ENCODE data around the gene SHCBP1L. TPM values are rescaled to one million over a fixed set of nuclear protein-coding genes. Genes with fewer than 3 reads are reported as not detected.

SHCBP1L gene
- total and polyA plus RNA-seq, 2 donors (not counting 1 experiment from before 2014, with no cell fraction given) = not detected

DNA sequence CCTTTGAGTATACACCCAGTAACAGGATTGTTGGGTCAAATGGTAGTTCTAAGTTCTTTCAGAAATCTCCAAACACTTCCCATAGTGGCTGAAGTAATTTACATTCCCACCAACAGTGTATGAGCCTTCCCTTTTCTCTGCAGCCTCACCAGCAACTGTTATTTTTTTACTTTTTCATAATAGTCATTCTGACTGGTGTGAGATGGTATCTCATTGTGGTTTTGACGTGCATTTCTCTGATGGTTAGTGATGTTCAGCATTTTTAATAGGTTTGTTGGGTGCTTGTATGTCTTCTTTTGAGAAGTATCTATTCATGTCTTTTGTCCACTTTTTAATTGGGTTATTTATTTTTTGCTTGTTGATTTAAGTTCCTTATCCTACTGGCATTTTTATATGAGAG is 43.9 kb upstream of the SHCBP1L start:
- H3K4me1 Mint-ChIP-seq = no peaks in the 10 kb centered on the region
- Histone ChIP-seq H3K4me1 (ENCODE audit: control insufficient read depth in 2 of 2, insufficient read depth in 2 of 2, low read length in 2 of 2) (no peaks in the 10 kb centered on the region), H2AFZ (ENCODE audit: insufficient read depth, low read depth, low read length, poor library complexity, severe bottlenecking) (no peak overlapping the region), H3K4me3 (ENCODE audit: control extremely low read depth in 1 of 5, extremely low read depth in 1 of 5, insufficient read depth in 1 of 5, low read depth in 2 of 5, low read length in 4 of 5) (no peak overlapping the region), H3K9me3 (ENCODE audit: control extremely low read depth in 1 of 3, control insufficient read depth in 2 of 3, insufficient read depth in 1 of 3, low read length in 2 of 3) (no peaks in the 10 kb centered on the region), H3K4me2 (replicated peaks; ENCODE audit: low read depth, low read length, poor library complexity, severe bottlenecking) (no peak overlapping the region), H4K20me1 (ENCODE audit: control insufficient read depth, insufficient read depth, low read length, poor library complexity, severe bottlenecking) (no peaks in the 10 kb centered on the region), H3K79me2 (ENCODE audit: control insufficient read depth, insufficient read depth, low read length) (no peaks in the 10 kb centered on the region), H3K9ac (ENCODE audit: low read length) (no peak overlapping the region), H3K36me3 (replicated peaks in 1 of 2; ENCODE audit: control extremely low read depth in 1 of 2, control insufficient read depth in 1 of 2, extremely low read depth in 1 of 2, insufficient read depth in 2 of 2, low read length in 1 of 2) (no peaks in the 10 kb centered on the region), H3K27me3 (replicated peaks in 1 of 4; ENCODE audit: control extremely low read depth in 1 of 4, control insufficient read depth in 3 of 4, insufficient read depth in 4 of 4, low read length in 3 of 4) (peaks cover 0 to 3% (median 0%) of the 10 kb centered on the region in 4 experiments), H3K27ac (ENCODE audit: low read length in 2 of 2) (no peak overlapping the region)
- DNase-seq = no peak
- CTCF ChIA-PET = no interaction called here
- no peak for ATAC-seq (ENCODE audit: low read depth)
- no peak overlapping the region for H3K27ac Mint-ChIP-seq
- no peak for TF ChIP-seq EZH2 (IDR thresholded peaks at IDR 0.05; ENCODE audit: borderline replicate concordance, insufficient read depth, low read depth, low read length, poor library complexity, severe bottlenecking)
- TF ChIP-seq CTCF (IDR thresholded peaks at IDR 0.05) = no peak
- intact Hi-C loops (cut with micrococcal nuclease) = no loop called here
- no peak overlapping the region for H3K4me3 Mint-ChIP-seq
- no peaks in the 10 kb centered on the region for H3K9me3 Mint-ChIP-seq (ENCODE audit: insufficient read depth)
- WGBS (ENCODE audit: insufficient coverage) = no CpG with 5 or more reads among the region's 1 CpG
- H3K27me3 Mint-ChIP-seq = peaks cover 12% of the 10 kb centered on the region
- POLR2A ChIA-PET = interaction anchor here (0.5 kb wide), 1 partner anchor 232 kb away, joined by 9 read pairs; no protein-coding TSS in a partner anchor

DNA sequence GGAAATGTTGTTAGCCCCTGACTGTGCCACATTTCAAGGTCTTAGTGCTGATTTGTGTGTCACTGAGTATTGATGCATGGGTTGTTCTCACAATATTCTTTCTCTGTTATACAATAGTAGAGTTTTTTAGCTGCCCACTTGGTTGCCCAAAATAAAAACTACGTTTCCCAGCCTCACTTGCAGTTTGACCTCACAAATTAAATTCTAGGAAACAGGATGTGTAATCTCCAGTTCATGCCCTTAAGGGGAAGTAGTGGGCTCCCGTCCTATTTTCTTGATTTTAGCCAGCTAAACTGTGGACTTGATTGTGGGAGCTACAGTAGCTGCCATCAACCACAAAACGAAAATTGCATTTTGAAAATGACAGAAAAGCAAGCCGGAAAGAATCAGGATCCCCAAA is 42.9 kb upstream of the SHCBP1L start:
- Histone ChIP-seq H3K9ac (ENCODE audit: low read length) (no peak overlapping the region), H3K27ac (ENCODE audit: low read length in 2 of 2) (no peak overlapping the region), H3K27me3 (replicated peaks in 1 of 4; ENCODE audit: control extremely low read depth in 1 of 4, control insufficient read depth in 3 of 4, insufficient read depth in 4 of 4, low read length in 3 of 4) (peaks cover 0 to 4% (median 0%) of the 10 kb centered on the region in 4 experiments), H2AFZ (ENCODE audit: insufficient read depth, low read depth, low read length, poor library complexity, severe bottlenecking) (no peak overlapping the region), H3K4me3 (ENCODE audit: control extremely low read depth in 1 of 5, extremely low read depth in 1 of 5, insufficient read depth in 1 of 5, low read depth in 2 of 5, low read length in 4 of 5) (no peak overlapping the region), H3K79me2 (ENCODE audit: control insufficient read depth, insufficient read depth, low read length) (no peaks in the 10 kb centered on the region), H3K36me3 (replicated peaks in 1 of 2; ENCODE audit: control extremely low read depth in 1 of 2, control insufficient read depth in 1 of 2, extremely low read depth in 1 of 2, insufficient read depth in 2 of 2, low read length in 1 of 2) (no peaks in the 10 kb centered on the region), H3K9me3 (ENCODE audit: control extremely low read depth in 1 of 3, control insufficient read depth in 2 of 3, insufficient read depth in 1 of 3, low read length in 2 of 3) (no peaks in the 10 kb centered on the region), H3K4me1 (ENCODE audit: control insufficient read depth in 2 of 2, insufficient read depth in 2 of 2, low read length in 2 of 2) (no peaks in the 10 kb centered on the region), H4K20me1 (ENCODE audit: control insufficient read depth, insufficient read depth, low read length, poor library complexity, severe bottlenecking) (no peaks in the 10 kb centered on the region), H3K4me2 (replicated peaks; ENCODE audit: low read depth, low read length, poor library complexity, severe bottlenecking) (no peak overlapping the region)
- WGBS (ENCODE audit: insufficient coverage) = 0% methylated on average over 1 of the region's 4 CpGs
- Mint-ChIP-seq H3K27ac (no peak overlapping the region), H3K4me3 (no peak overlapping the region), H3K4me1 (no peaks in the 10 kb centered on the region), H3K9me3 (ENCODE audit: insufficient read depth) (no peaks in the 10 kb centered on the region), H3K27me3 (peaks cover 10% of the 10 kb centered on the region)
- DNase-seq (no peak), ATAC-seq (ENCODE audit: low read depth) (no peak)
- intact Hi-C loops (cut with micrococcal nuclease) = no loop called here
- ChIA-PET POLR2A (no interaction called here), CTCF (no interaction called here)
- TF ChIP-seq EZH2 (IDR thresholded peaks at IDR 0.05; ENCODE audit: borderline replicate concordance, insufficient read depth, low read depth, low read length, poor library complexity, severe bottlenecking) (no peak), CTCF (IDR thresholded peaks at IDR 0.05) (no peak)

All from B cell (primary cell).